Measurements from ENCODE around the gene CARMIL3. TPM values are rescaled to one million over a fixed set of nuclear protein-coding genes. Genes with fewer than 3 reads are reported as not detected.

The CARMIL3 gene
- total RNA-seq, 2 donors from 2014 or later = 0.29 to 2.1 TPM

DNA sequence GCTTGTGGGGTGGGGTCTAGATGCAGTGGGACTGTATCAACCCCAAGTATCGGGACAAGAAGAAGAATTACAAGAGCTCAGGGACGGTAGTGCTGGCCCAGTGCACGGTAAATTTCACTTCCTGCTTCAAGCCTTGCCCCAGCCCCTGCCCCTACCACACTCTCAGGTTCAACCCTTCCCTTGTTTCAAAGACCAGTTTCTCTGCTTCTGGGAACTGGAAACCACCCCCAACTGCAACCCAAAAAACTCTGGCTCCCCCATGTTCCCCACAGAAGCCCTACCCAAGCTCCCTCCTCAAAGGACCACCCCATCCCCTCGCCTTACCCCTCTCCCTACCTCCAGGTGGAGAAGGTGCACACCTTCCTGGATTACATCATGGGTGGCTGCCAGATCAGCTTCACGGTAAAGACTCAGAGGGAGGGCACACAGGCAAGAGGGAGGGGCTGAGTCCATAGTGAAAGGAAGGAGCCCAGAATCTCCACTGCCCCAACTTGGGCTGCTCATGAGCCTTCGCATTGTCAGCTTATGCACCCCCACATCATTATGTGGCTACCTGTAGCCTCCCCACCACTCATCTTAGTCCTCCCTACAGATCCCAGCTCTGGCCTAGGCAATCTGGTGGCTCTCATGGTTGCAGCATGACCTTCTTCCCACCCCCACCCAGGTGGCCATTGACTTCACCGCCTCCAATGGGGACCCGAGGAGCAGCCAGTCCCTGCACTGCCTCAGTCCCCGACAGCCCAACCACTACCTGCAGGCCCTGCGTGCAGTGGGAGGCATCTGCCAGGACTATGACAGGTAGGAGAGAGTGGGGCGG, 23.9 kb downstream of the CARMIL3 start:
- H3K4me1 ChIP-seq = no peaks in the 10 kb centered on the region
- no peaks in the 10 kb centered on the region for H3K9me3 ChIP-seq
- no peak for DNase-seq
- no peak overlapping the region for H3K4me3 ChIP-seq
- H3K36me3 ChIP-seq = no peaks in the 10 kb centered on the region
- intact Hi-C loops (cut with DNase I) = no loop called here
- TF ChIP-seq, protein P1, sequence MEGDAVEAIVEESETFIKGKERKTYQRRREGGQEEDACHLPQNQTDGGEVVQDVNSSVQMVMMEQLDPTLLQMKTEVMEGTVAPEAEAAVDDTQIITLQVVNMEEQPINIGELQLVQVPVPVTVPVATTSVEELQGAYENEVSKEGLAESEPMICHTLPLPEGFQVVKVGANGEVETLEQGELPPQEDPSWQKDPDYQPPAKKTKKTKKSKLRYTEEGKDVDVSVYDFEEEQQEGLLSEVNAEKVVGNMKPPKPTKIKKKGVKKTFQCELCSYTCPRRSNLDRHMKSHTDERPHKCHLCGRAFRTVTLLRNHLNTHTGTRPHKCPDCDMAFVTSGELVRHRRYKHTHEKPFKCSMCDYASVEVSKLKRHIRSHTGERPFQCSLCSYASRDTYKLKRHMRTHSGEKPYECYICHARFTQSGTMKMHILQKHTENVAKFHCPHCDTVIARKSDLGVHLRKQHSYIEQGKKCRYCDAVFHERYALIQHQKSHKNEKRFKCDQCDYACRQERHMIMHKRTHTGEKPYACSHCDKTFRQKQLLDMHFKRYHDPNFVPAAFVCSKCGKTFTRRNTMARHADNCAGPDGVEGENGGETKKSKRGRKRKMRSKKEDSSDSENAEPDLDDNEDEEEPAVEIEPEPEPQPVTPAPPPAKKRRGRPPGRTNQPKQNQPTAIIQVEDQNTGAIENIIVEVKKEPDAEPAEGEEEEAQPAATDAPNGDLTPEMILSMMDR (IDR thresholded peaks at IDR 0.05) = no peak
- H3K27ac ChIP-seq = no peak overlapping the region
- H3K9ac ChIP-seq (ENCODE audit: low read depth in 2 of 2, low read length in 2 of 2) = no peak overlapping the region
- no peaks in the 10 kb centered on the region for H3K27me3 ChIP-seq

DNA sequence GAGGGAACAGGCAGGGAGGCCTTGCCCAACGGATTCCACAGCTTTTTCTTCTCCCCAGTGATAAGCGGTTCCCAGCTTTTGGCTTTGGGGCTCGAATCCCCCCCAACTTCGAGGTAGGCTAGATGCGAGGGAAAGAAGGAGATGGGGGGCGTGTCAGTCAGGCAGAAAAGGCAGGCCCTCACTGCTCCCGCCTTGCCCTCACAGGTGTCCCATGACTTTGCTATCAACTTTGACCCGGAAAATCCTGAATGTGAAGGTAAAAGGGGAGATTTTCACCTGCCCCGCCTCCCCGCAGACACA, 24.4 kb downstream of the CARMIL3 start:
- no peak overlapping the region for H3K27ac ChIP-seq
- H3K9ac ChIP-seq (ENCODE audit: low read depth in 2 of 2, low read length in 2 of 2) = no peak overlapping the region
- no peak for DNase-seq
- TF ChIP-seq, protein P1 (IDR thresholded peaks at IDR 0.05) = no peak
- H3K9me3 ChIP-seq = no peaks in the 10 kb centered on the region
- H3K4me3 ChIP-seq = no peak overlapping the region
- intact Hi-C loops (cut with DNase I) = no loop called here
- H3K4me1 ChIP-seq = no peaks in the 10 kb centered on the region
- H3K27me3 ChIP-seq = no peaks in the 10 kb centered on the region
- no peaks in the 10 kb centered on the region for H3K36me3 ChIP-seq

- Histone ChIP-seq H3K4me3 (no peak overlapping the region), H3K27ac (no peak overlapping the region), H3K27me3 (no peaks in the 10 kb centered on the region), H3K9ac (ENCODE audit: low read depth in 2 of 2, low read length in 2 of 2) (no peak overlapping the region), H3K36me3 (no peaks in the 10 kb centered on the region), H3K4me1 (no peaks in the 10 kb centered on the region), H3K9me3 (no peaks in the 10 kb centered on the region)
- TF ChIP-seq, protein P1 (IDR thresholded peaks at IDR 0.05) = no peak
- DNase-seq = no peak
- intact Hi-C loops (cut with DNase I) = no loop called here
These were observed 25.3 kb downstream of the CARMIL3 start for GRCh38 chr14:24077086-24077485.

GRCh38 chr14:24078146-24078545, 26.3 kb downstream of the CARMIL3 start:
- intact Hi-C loops (cut with DNase I) = no loop called here
- no peaks in the 10 kb centered on the region for H3K27me3 ChIP-seq

DNA sequence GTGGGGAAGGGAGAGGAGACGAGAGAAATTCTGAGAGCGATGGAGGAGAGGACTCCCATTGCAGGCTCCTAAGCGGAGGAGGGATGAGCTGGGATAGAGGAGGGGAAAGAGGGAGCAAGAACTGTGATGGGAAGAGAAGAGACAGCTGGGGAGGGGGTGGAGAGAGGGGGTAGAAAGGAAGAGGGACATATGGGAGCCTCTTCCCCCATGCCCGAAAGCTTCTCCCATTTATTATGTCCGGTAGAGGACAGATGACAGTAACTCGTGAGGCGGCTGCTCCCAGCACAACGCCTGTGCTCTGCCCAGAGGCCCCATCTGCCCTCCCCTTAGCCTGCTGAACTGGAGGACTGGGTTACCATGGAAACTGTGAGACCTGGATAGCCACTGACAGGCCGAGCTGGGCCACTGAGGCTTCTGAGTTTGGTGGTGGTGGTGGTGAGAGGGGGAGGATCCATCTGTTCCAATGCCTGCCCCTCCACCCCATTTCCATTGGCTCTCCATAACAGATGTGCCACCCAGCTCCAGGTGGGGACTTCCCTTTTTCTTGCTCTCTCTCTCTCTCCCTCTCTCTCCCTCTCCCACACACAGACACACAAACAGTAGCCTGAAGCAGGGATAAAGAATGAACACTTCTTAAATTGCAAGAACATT, 27.8 kb downstream of the CARMIL3 start:
- DNase-seq = no peak
- Histone ChIP-seq H3K4me3 (no peak overlapping the region), H3K9ac (ENCODE audit: low read depth in 2 of 2, low read length in 2 of 2) (no peak overlapping the region), H3K9me3 (no peaks in the 10 kb centered on the region), H3K36me3 (no peaks in the 10 kb centered on the region), H3K27ac (no peak overlapping the region), H3K27me3 (no peaks in the 10 kb centered on the region), H3K4me1 (no peaks in the 10 kb centered on the region)
- intact Hi-C loops (cut with DNase I) = no loop called here
- TF ChIP-seq, protein P1 (IDR thresholded peaks at IDR 0.05) = no peak

More at GRCh38 chr14:24078146-24078545, 26.3 kb downstream of the CARMIL3 start:
- Histone ChIP-seq H3K9ac (ENCODE audit: low read depth in 2 of 2, low read length in 2 of 2) (no peak overlapping the region), H3K36me3 (no peaks in the 10 kb centered on the region), H3K27ac (no peak overlapping the region), H3K4me3 (no peak overlapping the region), H3K4me1 (no peaks in the 10 kb centered on the region), H3K9me3 (no peaks in the 10 kb centered on the region)
- no peak for DNase-seq
- TF ChIP-seq, protein P1 (IDR thresholded peaks at IDR 0.05) = no peak
